Brain pericyte (primary cell): ENCODE data around the gene SPECC1.
A peak's percentile ranks its signal among the peaks of the same experiment; 100 is the strongest.
"Not testable (repeated sequence)": the region's sequence is repeated elsewhere in the genome, so short reads cannot be mapped to it uniquely, and the experiment has no call there.

Experiments
- DNase-seq: peaks from one replicate; pipeline ENCODE4 v3.0.0-alpha.2; 2012; ENCODE audit warnings: low read depth, low spot score

The SPECC1 gene

DNA sequence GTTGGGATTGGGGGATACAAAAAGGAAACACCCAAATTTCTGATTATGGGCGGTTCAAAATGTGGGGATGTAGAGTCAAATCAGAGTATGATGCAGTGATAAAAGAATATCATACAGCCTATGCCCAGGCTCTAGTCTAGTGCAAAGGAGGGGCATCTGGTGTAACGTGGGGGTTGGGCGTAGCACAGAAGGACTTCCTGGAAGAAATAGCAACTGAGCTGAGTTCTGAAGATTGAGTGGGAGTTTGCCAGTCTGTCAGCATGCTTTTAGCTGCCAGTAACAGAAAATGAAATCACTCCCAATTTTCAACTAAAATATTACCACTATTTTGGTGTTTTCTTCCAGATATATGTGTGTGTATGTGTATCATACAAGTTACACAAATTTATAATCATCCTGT is 196.9 kb downstream of the SPECC1 start:
- DNase-seq, result no peak

DNA sequence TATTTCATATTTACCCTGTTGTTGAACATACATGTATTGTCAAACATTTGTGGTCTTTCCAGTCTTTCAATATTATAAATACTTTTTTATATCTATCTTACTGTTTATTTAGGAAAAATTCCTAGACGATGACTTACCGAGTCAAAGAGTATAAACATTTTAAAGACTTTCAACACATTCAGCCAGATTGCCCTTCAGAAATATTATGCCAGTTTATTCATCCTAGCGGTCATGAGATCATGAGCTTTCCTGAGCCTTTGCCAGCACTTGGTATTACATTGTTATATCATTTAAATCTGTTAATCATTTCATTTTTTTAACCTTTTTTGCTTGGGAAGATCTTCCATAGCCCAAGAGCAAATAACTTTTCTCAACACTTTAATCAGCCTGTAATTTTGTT is 197.4 kb downstream of the SPECC1 start:
- no peak for DNase-seq

DNA sequence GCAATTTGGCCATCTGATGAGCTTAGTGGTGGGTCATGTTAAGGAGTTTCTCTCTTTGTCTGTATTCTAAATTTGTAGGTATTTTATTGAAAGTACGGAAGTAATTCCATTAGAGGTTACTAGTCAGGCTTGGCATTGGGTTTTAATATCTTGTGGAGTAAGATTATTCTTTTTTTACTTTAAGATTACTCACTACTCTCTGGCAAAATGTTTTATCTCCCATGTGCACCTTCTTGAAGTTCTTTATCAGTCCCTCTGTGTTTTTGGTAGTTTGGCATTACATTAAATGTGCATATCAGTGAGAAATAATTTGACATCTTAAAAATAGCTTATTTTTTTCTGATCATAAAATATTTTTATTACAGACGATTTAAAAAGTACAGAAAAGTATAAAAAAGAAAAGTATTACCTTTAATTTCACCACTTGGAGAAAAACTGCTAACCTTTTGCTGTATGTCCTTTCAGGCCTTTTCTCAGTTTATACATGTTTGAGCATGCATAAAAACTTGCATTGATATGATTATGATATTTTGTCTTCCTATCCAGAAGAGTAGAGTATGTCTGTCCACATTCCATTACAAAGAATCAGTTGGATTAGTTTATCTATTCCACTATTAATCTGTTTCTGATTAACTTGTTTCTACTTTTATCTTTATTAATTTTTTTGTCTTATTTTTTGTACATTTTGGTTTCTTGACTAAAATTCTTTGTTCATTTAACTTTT is 198.3 kb downstream of the SPECC1 start:
- DNase-seq, result no peak

DNA sequence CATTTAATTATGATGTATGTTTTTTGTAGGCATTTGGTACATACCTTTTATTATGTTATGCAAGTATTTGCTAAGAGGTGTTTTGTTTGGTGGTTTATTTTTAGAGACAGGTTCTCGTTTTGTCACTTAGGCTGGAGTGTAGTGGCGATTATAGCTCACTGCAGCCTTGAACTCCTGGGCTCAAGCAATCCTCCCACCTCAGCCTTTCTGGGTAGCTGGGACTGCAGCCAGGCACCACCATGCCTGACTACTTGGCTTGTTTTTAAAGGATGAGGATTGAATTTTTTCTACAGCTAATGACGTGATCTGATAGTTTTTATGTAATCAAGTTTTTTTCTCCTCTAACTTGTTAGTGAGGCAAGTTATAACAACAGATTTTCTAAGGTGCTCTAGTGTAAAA is 199.6 kb downstream of the SPECC1 start:
- no peak for DNase-seq

DNA sequence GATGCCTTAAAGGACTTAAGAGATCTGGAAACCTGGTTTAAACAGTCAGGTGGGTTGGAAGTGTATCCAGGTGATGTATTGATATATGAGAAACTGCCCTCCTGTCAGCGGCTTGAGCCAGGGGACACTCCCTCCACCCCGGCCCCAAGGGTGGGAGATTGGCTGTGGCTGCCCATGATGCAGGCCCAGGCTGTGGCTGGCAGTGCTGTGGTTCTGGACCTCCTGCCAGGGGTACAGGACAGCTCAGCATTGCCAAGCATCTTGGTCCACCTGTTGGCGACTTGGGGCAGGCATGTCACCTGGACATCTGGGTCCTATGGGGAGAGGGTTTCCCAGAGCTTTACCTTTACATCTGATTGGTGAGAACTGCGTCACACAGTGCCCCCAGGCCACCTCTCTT is 201.0 kb downstream of the SPECC1 start:
- DNase-seq, result no peak

DNA sequence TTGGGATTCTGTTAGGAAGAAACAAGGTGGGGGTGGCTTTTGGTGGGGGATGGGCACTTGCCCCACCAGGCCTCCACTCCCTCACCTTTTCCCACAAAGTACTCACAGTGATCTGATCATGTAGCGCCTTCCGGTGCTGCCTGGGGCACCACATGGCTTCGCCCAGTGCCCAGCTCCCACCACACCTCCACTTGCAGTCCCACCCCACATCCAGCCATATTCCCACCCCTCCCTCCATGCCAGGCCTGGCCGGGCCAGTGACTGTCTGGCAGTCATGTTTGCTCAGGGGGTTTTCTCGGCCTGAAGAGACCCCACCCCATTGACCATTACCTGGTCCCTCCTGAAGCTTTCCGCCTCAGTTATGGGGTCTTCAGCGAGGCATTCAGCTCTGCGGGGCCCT is 201.5 kb downstream of the SPECC1 start:
- no peak for DNase-seq

DNA sequence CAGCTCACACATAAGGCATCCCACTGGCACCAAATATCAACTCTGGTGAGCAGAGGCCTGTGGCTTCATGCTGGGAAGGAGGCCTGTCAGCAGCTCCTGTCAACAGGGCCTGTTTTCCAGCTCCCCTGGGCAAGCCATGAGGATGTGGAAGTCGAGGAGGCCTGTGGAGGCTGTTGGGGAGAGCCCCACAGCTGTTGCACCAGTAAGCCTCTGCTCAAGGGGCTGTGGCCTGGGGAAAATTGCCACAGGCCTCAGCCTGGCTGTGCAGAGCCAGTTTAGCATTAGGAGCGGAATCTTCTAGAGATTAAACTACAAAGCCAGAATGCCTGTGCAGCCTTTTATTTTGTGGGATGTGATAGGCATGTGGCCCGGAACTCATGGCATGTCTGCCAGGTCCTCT is 202.1 kb downstream of the SPECC1 start:
- no peak for DNase-seq

DNA sequence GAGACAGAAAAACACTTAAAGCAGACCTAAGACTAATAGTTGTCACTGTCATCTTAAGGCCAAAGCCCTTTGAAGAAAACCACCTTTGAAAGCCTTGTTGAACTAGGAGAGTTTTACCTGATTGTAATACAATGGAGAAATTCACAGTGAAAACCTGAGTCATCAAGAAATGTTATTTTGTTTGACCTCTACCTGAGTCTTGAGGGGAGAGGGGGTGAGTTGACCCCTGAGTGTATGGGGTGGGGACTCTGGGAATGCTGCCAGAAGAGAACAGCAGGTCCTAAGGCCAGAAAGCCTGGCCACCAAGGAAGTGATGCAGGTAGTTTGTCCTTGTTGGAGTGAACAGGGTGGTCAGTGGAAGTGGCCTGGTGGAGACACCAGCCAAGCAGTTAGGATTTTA is 204.3 kb downstream of the SPECC1 start:
- DNase-seq, result no peak

DNA sequence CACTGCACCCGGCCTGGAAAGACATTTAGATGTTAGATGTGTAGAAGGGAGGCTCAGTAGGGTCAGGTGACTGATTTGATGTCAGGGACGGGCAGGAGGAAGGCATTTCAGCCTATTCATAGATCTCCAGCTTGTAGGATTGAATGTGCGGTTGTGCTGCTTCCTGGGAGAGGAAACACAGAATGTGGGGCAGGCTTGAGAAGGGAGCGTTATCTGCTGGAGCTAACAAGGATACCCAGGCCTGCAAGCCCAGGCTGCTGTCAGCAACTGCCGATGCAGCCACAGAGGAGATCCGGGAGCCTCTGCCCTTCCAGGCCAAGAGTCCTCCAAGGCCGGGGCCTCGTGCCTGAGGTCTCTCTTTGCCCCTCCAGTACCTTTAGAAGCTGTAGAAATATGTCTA is 205.6 kb downstream of the SPECC1 start:
- no peak for DNase-seq

DNA sequence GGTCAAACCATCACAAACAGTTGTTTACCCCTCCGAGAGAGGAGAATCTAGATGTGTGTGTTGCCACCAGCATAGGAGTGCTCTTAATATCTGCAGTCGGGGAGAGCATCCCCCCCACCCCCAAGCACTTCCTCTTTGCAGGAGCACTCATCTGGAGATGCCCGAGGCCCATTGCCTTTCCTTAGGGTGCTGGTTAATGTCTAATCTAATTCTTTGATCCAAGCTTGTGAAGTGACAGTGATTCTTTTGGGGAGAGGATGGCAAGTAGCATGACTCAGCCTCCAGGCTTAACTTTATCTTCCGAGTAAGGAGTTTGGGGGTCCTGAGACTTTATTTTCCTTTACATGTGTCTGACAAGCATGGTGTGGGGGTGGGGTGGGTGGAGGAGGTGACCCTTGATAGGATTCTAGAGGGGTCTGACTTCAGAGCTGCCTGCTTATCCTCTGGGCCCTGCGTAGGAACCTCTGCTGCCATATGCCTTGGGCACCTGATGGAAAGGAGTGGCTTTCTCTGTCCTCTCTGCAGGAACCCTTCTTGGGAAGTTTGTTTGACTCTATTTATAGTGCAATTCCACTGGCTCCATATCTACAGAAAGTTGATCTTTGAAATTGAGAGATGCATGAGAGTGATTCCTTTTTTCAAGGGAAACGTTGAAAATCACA is 207.1 kb downstream of the SPECC1 start:
- no peak for DNase-seq

DNA sequence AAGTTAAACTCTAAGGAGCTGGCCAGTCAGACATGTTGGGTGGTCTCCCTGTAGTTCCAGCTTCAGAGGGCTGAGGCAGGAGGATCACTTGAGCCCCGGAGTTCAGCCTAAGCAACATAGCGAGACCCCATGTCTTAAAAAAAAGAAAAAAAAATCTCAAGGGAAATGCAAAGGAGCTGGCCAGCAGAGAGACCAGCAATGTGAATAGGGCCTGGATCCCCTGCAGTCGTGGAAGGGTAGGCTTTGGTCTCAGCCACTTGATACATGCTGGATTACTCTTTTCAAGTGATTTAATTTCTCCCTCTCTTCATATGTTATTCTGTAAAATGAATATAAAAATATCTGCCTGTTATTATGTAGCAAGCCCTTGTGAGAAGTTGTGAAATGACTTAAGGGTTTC is 207.7 kb downstream of the SPECC1 start:
- DNase-seq, result no peak

DNA sequence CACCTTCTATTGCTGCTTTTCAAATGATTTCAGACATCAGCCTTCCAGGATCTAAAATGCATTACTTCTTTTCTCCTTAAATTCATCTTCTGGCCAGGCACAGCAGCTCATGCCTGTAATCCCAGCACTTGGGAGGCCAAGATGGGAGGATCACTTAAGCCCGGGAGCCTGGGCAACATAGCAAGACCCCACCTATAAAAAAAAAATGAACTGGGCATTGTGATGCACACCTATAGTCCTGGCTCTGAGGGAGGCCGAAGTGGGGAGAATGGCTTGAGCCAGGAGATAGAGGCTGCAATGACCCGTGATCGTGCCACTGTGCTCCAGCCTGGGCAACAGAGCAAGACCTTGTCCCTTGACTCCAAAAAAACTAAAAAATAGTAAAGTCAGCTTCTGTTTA is 208.5 kb downstream of the SPECC1 start:
- no peak for DNase-seq

DNA sequence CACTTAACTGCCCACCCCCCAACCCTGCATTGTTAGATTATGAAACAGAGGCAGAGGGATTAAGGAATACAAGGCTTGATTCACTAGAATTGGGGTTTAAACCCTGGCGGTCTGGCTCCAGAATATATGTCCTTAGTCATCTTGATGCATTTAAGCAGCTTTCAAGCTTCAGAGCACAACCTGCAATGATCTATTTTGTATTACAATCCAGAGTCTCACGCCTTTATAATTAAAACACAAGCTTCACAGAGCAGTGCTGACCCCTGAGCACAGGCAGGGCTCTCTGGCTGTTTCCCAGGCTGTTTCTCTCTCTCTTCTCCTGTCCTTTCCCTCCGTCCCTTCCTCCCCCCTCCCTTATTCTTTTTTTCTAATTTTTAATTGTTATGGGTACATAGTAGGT is 209.1 kb downstream of the SPECC1 start:
- no peak for DNase-seq

DNA sequence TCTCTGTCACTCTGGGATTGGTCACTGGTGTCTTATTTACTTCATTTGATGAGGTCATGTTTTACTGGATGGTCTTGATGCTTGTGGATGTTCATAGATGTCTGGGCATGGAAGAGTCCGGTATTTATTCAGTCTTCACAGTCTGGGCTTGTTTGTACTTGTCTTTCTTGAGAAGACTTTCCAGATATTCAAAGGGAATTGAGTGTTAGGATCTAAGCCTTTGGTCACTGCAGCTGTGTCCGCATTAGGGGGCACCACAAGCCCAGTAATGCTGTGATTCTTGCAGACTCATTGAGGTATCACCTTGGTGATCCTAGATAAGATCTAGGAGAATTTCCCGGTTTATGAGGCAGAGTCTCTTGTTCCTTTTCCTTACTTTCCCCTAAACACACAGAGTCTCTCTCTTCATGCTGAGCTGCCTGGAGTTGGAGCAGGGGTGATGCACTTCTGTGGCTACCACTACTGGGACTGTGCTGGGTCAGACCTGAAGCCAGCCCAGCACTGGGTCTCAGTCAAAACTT is 214.7 kb downstream of the SPECC1 start:
- DNase-seq, result no peak

DNA sequence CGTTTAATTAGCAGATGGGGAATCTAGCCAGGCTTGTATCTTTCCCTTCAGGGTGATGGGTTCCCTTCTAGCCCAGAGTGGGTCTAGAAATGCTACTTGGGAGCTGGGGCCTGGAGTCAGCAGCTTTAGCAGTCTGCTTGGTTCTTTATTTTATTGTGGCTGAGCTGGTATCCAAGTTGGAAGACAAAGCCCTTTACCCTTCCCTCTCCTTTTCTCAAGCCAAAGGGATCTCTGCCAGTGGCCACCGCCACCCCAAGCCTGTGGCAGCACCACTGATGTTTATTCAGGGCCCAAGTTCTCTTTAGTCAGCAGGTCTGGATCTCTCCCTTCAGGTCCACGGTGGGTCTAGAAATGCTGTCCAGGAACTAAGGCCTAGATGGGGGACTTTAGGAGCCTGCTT is 215.2 kb downstream of the SPECC1 start:
- no peak for DNase-seq

DNA sequence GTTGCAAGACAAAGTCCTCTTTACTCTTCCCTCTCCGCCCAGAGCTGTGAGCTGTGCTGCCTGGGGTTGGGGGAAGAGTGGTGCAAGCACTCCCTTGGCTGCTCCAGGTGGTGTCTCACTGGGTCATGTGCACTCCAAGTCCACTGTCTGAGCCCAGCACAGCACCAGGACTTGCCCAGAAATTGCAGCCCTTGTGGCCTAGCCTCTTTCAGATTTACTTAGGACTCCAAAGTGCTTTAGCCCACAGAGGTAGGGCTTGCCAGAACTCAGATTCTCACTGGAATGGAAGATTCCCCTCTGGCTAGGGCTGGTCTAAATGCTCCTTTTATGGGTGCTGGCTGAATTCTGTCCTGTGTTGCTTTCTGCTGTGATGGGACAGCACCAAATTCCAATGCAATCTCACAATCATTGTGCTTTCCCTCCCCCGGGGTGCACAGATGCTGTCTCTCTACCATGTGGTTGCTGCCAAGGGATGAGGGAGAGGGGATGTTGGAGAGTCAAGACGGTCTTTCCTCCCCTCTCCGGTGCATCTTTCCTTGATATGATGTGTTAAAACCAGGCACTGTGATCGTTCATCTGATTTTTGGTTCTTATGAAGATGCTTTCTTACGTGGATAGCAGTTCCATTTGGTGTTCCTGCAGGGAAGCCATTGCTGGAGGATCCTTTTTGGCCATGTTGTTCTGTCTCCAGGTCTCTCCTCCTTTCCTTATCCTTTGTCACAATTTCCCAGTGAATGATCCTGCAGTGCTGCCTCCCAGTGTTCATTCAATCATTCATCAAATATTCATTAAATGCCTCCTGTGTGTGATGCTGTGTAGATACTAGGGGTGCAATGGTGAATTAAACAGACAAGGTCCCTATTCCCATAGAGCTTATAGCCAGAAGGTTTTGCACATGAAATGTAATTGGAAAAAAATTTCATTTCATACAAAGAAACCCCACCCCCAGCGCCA is 216.3 kb downstream of the SPECC1 start:
- DNase-seq, result no peak

DNA sequence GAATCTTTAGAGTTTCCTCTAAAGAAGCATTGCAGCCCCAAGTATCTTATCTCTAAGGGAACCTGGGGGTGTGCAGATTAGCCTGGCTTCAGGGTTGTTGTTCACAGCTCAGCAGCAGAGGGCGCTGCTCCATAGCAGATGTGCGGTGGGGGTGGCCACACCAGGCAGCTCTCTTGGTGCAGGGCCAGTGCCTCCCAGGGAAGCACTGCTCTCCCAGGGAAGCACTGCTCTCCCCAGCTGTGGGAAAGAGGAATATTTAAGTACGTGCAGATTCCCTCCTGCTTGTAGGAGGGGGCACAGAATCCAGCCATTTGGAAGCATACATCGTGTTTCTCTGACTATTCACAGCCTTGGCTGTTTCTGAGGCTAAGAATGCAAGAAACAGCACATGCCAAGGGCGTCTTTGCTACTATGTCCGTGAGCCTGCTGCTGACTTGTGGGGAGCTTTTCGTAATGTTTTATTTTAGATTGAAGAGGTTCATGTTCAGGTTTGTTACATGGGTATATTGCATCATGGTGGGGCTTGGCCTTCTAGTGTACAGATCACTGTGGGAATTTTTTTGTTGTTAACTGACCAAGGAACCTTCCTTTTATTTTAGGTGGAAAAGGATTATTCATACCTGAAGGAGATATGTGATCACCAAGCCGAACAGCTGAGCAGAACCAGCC is 217.8 kb downstream of the SPECC1 start:
- DNase-seq, result peak; percentile 55

DNA sequence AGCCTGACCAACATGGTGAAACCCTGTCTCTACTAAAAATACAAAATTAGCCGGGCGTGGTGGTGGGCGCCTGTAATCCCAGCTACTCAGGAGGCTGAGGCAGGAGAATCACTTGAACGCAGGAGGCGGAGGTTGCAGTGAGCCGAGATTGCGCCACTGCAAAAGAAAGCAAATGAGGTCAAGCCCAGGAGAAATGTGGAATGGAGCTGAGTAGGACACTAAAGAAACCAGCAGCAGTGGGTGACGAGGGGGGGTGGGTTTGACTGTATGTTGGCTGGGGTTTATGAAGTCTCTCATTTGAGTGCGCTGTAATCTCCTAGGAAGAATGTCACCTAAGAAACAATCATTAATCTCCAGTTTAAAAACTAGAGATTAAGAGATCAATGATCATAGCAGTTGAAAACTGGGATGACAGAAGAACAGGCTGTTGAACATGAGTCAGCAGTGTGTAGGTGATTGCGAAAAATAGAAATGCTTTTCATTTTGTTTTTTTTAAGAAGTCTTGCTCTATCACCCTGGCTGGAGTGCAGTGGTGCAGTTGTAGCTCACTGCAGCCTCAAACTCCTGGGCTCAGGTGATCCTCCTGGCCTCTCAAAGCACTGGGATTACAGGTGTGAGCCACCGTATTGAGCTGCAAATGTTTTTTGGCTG is 218.7 kb downstream of the SPECC1 start:
- not testable (repeated sequence) for DNase-seq

DNA sequence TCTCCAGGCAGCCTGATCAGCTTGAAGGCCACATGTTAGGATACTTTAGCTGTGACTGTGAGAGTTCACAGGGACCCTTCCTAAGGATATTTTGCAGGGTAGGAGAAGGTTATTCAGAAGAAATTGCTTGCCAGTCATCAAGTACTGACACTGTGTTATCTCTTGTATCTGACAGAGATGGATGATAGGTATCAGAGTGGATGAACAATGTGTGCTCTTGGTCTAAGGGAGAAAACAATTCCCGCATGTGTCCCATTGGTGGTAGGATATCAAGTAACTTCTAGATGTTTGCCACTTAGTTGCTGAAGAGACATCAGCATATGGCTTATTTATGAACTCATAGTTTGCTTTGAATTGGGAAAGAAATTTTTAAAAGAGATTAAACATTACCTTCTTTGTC is 219.3 kb downstream of the SPECC1 start:
- no peak for DNase-seq

DNA sequence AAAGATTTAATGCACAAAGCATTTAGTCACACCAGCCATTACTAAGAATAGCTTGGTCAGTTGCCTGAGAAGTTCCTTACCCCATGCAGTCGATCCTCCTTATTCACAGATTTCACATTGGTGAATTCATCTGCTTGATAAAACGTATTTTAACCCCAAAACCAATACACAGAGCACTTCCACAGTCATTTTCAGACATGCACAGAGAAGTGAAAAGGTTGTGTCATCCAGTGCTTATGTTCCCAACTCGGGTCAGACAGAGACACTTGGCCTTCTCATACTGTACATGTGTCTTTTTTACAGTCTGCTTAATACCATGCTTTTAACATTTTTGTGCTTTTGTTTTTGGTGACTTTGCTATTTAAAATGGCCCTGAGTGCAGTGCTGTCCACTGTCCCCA is 219.7 kb downstream of the SPECC1 start:
- no peak for DNase-seq

DNA sequence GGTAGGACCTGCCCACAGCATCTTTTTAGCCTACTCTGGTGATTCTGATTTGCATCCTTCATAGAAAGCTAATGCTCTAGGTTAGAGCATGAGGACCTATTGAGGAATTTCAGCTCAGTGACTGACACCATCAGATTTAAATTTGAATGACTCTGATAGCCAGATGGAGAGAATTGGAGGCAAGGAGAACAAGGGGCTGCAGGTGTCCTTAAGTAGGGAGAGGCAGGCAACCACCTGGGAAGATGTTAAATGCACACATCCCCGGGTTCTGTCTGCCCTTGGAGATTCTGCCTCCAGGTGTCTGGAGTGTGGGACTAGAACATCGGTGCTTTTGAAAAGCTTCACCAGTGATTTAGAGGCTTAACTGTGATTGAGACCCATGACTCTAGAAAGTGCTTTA is 221.8 kb downstream of the SPECC1 start:
- DNase-seq, result no peak
